Measurements from ENCODE around the gene FZD8. TPM values are rescaled to one million over a fixed set of nuclear protein-coding genes. Genes with fewer than 3 reads are reported as not detected.

Gene FZD8
- total and polyA plus RNA-seq, 2 experiments from 2014 or later: 0.47 to 8.7 TPM

DNA sequence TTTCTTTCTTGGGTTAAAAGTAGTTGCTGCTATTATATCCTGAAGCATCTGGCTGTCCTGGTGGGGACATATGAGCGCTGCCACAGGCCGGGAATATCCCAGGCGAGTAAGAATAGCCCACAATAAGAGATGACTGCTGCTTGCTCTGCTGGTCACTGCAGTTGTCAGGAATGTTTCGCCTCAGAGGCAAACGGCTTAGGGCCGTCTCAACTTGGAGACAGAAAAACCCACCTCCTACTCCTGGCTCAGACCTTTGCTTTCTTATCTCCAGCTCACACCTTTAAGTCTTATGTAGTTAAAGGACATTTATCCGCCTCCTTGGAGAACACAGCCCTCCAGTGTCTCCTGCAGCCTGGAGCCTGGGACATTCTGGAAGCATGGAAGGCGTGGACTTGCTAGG lies 36.9 kb downstream of the FZD8 start, which contains the start of gene GJD4:
GJD4 (plus strand) TSS at position 151 of the 400 bp plus-strand sequence; CDS start at position 378, 227 bp downstream.
- H3K27ac Mint-ChIP-seq: no peak within 1 kb of the TSS
- H3F3A ChIP-seq (replicated peaks; ENCODE audit: low read depth): no peaks in the 10 kb centered on the region
- H3K4me3 ChIP-seq: no peak within 1 kb of the TSS
- H3K4me2 ChIP-seq: no peak within 1 kb of the TSS
- H2AFZ ChIP-seq: no peak within 1 kb of the TSS
- no peak for DNase-seq (ENCODE audit: low spot score)
- H4K20me1 ChIP-seq (replicated peaks; ENCODE audit: insufficient read depth): no peaks in the 10 kb centered on the region
- H3K36me3 Mint-ChIP-seq (ENCODE audit: low read depth): peaks cover 17% of the 10 kb centered on the region
- no peak for ATAC-seq
- H3K36me3 ChIP-seq (ENCODE audit: insufficient read depth): no peaks in the 10 kb centered on the region
- H3K4me1 Mint-ChIP-seq: no peaks in the 10 kb centered on the region; the same call in 2 of the 3 replicates
- peaks cover 32% of the 10 kb centered on the region for H3K9me3 Mint-ChIP-seq
- no peaks in the 10 kb centered on the region for H3K79me2 ChIP-seq (replicated peaks; ENCODE audit: insufficient read depth)
- no peak within 1 kb of the TSS for H3K4me3 Mint-ChIP-seq
- H3K27ac ChIP-seq (ENCODE audit: low read depth): no peak within 1 kb of the TSS
- TF ChIP-seq ZNF114 (CRISPR knock-in tag; IDR thresholded peaks at IDR 0.05): no peak
- TF ChIP-seq POLR2AphosphoS5 (IDR thresholded peaks at IDR 0.05; ENCODE audit: low read depth): no peak
- TF ChIP-seq, protein P1, sequence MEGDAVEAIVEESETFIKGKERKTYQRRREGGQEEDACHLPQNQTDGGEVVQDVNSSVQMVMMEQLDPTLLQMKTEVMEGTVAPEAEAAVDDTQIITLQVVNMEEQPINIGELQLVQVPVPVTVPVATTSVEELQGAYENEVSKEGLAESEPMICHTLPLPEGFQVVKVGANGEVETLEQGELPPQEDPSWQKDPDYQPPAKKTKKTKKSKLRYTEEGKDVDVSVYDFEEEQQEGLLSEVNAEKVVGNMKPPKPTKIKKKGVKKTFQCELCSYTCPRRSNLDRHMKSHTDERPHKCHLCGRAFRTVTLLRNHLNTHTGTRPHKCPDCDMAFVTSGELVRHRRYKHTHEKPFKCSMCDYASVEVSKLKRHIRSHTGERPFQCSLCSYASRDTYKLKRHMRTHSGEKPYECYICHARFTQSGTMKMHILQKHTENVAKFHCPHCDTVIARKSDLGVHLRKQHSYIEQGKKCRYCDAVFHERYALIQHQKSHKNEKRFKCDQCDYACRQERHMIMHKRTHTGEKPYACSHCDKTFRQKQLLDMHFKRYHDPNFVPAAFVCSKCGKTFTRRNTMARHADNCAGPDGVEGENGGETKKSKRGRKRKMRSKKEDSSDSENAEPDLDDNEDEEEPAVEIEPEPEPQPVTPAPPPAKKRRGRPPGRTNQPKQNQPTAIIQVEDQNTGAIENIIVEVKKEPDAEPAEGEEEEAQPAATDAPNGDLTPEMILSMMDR (conservative IDR thresholded peaks at IDR 0.05; ENCODE audit: low read depth in 2 of 2): no peak
- TF ChIP-seq EZH2phosphoT487 (IDR thresholded peaks at IDR 0.05; ENCODE audit: unreplicated experiment): no peak
- TF ChIP-seq EZH2 (IDR thresholded peaks at IDR 0.05; ENCODE audit: low read depth, unreplicated experiment): no peak
- TF ChIP-seq, protein P2, sequence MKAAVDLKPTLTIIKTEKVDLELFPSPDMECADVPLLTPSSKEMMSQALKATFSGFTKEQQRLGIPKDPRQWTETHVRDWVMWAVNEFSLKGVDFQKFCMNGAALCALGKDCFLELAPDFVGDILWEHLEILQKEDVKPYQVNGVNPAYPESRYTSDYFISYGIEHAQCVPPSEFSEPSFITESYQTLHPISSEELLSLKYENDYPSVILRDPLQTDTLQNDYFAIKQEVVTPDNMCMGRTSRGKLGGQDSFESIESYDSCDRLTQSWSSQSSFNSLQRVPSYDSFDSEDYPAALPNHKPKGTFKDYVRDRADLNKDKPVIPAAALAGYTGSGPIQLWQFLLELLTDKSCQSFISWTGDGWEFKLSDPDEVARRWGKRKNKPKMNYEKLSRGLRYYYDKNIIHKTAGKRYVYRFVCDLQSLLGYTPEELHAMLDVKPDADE (IDR thresholded peaks at IDR 0.05): no peak
- no peak for TF ChIP-seq STAT1 (IDR thresholded peaks at IDR 0.05; ENCODE audit: unreplicated experiment)
- H3K27me3 Mint-ChIP-seq (ENCODE audit: insufficient read depth, low read depth, poor library complexity): peaks cover 6% of the 10 kb centered on the region
- H3K9me2 ChIP-seq (ENCODE audit: insufficient read depth): no peaks in the 10 kb centered on the region
- H3K27me3 ChIP-seq (ENCODE audit: insufficient read depth): peaks cover 31% of the 10 kb centered on the region
- peaks cover 1% of the 10 kb centered on the region; the same call in 1 of the 2 replicates for H3K4me1 ChIP-seq (ENCODE audit: insufficient read depth)

DNA sequence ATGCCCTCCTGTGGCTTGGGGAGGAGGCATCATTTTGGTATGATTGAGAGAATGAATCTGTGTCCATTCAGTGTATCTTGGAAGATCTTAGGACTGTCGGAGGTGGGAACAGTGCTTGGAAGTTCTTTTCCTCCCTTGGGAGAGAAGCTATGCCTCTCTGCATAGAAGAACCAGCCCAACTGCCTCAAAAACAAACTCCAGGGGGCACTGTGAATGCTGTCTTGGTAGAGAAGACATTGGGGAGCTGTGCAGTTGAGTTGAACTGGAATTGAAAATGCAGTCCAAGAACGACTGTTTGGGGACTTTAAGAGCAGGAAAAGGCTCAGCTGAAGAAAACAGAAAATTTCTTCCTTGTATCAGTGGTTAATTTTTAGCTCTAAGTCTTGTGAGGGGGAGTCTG lies 41.9 kb downstream of the FZD8 start:
- H3K27ac ChIP-seq (ENCODE audit: low read depth): no peak overlapping the region
- no peak overlapping the region for H2AFZ ChIP-seq
- no peaks in the 10 kb centered on the region for H4K20me1 ChIP-seq (replicated peaks; ENCODE audit: insufficient read depth)
- no peaks in the 10 kb centered on the region for H3K36me3 ChIP-seq (ENCODE audit: insufficient read depth)
- no peak overlapping the region for H3K4me3 Mint-ChIP-seq
- H3K4me1 ChIP-seq (ENCODE audit: insufficient read depth): peaks cover 7% of the 10 kb centered on the region; the same call in 1 of the 2 replicates
- H3K27me3 Mint-ChIP-seq (ENCODE audit: insufficient read depth, low read depth, poor library complexity): peaks cover 5% of the 10 kb centered on the region
- no peaks in the 10 kb centered on the region for H3K79me2 ChIP-seq (replicated peaks; ENCODE audit: insufficient read depth)
- no peaks in the 10 kb centered on the region for H3K27me3 ChIP-seq (ENCODE audit: insufficient read depth)
- H3K27ac Mint-ChIP-seq: no peak overlapping the region
- no peak overlapping the region for H3K4me3 ChIP-seq
- H3K36me3 Mint-ChIP-seq (ENCODE audit: low read depth): peaks cover 6% of the 10 kb centered on the region; the same call in 2 of the 3 replicates
- ATAC-seq (no peak), DNase-seq (ENCODE audit: low spot score) (peak; percentile 47)
- H3K9me2 ChIP-seq (ENCODE audit: insufficient read depth): no peaks in the 10 kb centered on the region; the same call in 1 of the 2 replicates
- peaks cover 9% of the 10 kb centered on the region; the same call in 2 of the 3 replicates for H3K4me1 Mint-ChIP-seq
- TF ChIP-seq, protein P1 (conservative IDR thresholded peaks at IDR 0.05; ENCODE audit: low read depth in 2 of 2): peak; percentile 51 to 62
- TF ChIP-seq POLR2AphosphoS5 (IDR thresholded peaks at IDR 0.05; ENCODE audit: low read depth): no peak
- TF ChIP-seq, protein P3, sequence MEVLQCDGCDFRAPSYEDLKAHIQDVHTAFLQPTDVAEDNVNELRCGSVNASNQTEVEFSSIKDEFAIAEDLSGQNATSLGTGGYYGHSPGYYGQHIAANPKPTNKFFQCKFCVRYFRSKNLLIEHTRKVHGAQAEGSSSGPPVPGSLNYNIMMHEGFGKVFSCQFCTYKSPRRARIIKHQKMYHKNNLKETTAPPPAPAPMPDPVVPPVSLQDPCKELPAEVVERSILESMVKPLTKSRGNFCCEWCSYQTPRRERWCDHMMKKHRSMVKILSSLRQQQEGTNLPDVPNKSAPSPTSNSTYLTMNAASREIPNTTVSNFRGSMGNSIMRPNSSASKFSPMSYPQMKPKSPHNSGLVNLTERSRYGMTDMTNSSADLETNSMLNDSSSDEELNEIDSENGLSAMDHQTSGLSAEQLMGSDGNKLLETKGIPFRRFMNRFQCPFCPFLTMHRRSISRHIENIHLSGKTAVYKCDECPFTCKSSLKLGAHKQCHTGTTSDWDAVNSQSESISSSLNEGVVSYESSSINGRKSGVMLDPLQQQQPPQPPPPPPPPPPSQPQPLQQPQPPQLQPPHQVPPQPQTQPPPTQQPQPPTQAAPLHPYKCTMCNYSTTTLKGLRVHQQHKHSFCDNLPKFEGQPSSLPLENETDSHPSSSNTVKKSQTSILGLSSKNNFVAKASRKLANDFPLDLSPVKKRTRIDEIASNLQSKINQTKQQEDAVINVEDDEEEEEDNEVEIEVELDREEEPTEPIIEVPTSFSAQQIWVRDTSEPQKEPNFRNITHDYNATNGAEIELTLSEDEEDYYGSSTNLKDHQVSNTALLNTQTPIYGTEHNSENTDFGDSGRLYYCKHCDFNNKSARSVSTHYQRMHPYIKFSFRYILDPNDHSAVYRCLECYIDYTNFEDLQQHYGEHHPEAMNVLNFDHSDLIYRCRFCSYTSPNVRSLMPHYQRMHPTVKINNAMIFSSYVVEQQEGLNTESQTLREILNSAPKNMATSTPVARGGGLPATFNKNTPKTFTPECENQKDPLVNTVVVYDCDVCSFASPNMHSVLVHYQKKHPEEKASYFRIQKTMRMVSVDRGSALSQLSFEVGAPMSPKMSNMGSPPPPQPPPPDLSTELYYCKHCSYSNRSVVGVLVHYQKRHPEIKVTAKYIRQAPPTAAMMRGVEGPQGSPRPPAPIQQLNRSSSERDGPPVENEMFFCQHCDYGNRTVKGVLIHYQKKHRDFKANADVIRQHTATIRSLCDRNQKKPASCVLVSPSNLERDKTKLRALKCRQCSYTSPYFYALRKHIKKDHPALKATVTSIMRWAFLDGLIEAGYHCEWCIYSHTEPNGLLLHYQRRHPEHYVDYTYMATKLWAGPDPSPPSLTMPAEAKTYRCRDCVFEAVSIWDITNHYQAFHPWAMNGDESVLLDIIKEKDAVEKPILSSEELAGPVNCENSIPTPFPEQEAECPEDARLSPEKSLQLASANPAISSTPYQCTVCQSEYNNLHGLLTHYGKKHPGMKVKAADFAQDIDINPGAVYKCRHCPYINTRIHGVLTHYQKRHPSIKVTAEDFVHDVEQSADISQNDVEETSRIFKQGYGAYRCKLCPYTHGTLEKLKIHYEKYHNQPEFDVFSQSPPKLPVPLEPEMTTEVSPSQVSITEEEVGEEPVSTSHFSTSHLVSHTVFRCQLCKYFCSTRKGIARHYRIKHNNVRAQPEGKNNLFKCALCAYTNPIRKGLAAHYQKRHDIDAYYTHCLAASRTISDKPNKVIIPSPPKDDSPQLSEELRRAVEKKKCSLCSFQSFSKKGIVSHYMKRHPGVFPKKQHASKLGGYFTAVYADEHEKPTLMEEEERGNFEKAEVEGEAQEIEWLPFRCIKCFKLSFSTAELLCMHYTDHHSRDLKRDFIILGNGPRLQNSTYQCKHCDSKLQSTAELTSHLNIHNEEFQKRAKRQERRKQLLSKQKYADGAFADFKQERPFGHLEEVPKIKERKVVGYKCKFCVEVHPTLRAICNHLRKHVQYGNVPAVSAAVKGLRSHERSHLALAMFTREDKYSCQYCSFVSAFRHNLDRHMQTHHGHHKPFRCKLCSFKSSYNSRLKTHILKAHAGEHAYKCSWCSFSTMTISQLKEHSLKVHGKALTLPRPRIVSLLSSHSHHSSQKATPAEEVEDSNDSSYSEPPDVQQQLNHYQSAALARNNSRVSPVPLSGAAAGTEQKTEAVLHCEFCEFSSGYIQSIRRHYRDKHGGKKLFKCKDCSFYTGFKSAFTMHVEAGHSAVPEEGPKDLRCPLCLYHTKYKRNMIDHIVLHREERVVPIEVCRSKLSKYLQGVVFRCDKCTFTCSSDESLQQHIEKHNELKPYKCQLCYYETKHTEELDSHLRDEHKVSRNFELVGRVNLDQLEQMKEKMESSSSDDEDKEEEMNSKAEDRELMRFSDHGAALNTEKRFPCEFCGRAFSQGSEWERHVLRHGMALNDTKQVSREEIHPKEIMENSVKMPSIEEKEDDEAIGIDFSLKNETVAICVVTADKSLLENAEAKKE (CRISPR knock-in tag; IDR thresholded peaks at IDR 0.05): no peak
- TF ChIP-seq ZNF114 (CRISPR knock-in tag; IDR thresholded peaks at IDR 0.05): no peak
- peaks cover 16% of the 10 kb centered on the region for H3K9me3 Mint-ChIP-seq
- no peaks in the 10 kb centered on the region for H3F3A ChIP-seq (replicated peaks; ENCODE audit: low read depth)
- H3K4me2 ChIP-seq: no peak overlapping the region

Measured in GM23338 (cell line).